Caki2 (cell line): ENCODE data around the gene ANO4. TPM values are rescaled to one million over a fixed set of nuclear protein-coding genes. Genes with fewer than 3 reads are reported as not detected.
A peak's percentile ranks its signal among the peaks of the same experiment; 100 is the strongest.
"Not testable (repeated sequence)": the region's sequence is repeated elsewhere in the genome, so short reads cannot be mapped to it uniquely, and the experiment has no call there.

ENCODE experiments used
- DNase-seq: peaks from one replicate; pipeline ENCODE4 v3.0.0-alpha.2; 2015; ENCODE audit warnings: low read depth
- in situ Hi-C: cut with HindIII; loops from 2 replicates; pipeline ENCODE4 v1.10.0; 2016; ENCODE audit warnings: low sequenced_read_pairs, low pct_unique_long_range_greater_than_20kb, mixed read lengths
- total RNA-seq: library from RNA; depleted of rRNA; stranded (reverse); fragments of >200 nt; shearing (Covaris generic); gene quantifications from 2 replicates; pipeline ENCODE4 v1.2.3, GENCODE V29; 2014; ENCODE audit warnings: low replicate concordance

The ANO4 gene
- total RNA-seq, 1 experiment from 2014 or later, result not detected

DNA sequence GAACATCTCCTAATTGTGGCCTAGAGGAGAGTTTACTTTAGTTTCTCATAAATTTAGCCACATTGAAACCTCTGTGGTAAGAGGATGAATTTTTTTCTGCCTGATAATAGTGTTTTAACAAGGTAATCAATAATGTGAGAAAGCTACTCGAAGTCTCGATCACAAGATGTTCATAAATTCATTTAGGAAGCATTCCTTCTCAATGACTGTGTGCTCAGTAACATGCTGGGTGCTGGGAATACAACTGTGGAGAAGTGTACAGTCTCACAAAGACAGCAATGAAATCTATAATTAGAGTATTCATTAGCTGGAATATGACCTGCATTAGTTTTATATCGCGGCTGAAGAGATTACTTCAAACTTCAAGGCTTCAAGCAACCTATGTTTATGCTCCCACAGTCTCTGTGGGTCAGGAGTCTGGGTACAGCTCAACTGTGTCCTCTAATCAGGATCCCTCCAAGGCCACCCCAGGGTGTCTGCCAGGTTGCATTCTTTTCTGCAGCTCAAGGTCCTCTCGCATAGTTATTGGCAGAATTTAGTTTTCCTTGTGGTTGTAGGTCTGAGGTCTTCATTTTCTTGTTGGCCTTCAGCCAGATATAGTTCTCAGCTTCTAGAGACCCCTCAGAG is 167.6 kb downstream of the ANO4 start:
- no peak for DNase-seq
- in situ Hi-C loops, result no loop called here

DNA sequence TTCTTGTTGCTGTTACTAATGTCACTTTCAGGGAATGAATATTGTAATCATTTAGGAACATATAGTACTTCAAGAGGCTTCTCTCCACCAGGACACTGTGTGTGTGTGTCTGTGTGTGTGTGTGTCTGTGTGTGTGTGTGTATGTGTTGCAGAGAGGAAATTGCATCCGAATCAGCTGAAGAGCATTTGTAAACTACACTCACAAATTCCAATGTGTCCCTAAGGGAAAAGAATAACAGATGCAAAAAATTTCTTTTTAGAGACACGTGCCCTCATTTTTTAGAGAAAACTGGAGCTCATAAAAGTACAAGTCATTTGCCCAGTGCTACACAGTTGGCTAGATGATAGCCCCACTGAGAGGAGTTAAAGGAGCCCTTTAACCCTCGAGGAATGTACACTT is 168.8 kb downstream of the ANO4 start:
- no peak for DNase-seq
- in situ Hi-C loops, result no loop called here

DNA sequence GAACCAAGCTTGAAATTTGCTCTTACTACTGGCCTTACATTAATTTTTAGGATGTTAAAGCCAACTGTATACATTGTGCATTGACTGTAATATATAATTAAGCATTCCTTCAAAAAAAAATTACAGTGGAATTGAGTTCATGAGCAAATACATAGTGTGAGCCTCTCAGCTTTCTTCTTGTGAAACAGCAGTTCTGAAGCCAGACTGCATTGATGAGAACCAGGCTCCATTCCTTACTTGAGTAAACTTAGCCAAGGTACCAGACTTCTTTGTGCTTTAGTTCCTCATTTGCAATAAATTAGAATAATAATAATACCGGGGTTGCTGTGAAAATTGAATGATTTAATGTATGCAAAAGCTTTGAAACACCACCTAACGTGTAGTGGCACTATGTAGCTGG is 169.5 kb downstream of the ANO4 start:
- no peak for DNase-seq
- in situ Hi-C loops, result no loop called here

DNA sequence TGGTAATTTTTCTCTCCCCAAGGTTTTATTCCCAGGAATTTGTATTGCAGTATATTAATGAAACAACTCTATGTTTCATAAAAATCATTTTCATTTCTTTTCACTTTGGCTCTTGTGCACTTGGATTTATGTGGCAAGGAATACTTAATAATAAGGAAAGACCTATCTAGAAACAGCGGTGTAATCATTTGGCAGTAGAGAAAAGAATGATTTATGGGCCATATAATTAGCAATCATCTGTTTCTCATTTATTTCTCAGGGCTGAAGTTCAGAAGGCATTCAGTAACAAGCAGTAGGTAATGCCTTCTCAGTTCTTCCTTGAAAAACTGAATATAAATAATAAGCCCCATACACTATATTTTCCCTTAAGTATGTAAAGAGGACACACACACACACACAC is 172.6 kb downstream of the ANO4 start:
- in situ Hi-C loops, result no loop called here

DNA sequence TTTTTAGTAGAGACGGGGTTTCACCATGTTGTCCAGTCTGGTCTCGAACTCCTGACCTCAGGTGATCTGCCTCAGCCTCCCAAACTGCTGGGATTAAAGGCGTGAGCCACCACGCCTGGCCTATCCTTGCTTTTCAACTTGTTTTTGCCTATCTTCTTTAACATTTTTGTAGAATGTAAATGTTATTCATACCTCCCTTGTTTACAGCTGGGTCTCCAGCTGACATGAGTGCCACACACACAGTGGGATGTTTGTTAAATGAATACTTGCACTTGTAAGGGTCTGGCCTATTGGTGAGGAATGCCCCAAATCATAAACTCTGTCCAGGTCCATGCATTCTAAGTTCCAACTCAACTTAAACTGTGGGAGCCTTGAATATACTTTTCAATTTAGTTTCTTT is 176.3 kb downstream of the ANO4 start:
- in situ Hi-C loops, result no loop called here
- DNase-seq, result no peak

More for the DNA sequence above, 172.6 kb downstream of the ANO4 start:
- no peak for DNase-seq

DNA sequence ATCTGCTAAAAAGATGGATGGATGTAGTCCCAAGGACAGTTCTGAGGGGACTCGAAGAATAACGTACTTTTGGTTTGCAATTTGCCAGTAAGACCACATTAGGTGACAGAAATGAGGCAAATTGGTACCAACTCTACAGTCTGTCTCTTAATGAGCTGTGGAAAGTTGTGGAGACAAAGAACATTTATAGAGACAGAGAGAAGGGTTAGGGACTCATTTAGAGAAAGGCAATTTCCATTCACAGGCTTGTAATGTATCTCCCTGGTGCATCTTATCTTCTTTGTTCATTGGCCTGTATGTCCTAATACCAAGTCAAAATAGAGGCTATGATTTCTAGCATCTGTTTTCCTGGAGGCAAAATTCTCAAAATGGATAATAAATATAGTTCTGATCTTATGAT is 177.5 kb downstream of the ANO4 start:
- DNase-seq, result no peak
- in situ Hi-C loops, result no loop called here

DNA sequence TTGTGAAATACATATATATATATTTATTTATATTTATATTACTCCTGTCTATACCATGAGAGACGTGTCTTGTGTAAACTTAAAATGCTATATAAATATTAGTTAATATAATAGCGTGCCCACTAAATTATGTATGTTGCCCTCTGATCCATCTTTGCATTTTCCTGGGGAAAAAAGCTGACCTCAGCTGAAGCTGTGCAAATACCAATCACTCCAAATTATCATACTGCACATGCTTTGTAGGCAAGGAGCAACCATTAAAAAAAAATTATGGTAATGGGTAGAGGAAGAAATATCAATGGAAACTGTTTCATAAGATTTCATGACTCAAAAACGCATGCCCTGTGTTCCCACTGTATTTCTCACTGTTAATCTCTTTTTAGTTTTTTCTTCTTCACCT is 179.8 kb downstream of the ANO4 start:
- in situ Hi-C loops, result no loop called here
- DNase-seq, result no peak

DNA sequence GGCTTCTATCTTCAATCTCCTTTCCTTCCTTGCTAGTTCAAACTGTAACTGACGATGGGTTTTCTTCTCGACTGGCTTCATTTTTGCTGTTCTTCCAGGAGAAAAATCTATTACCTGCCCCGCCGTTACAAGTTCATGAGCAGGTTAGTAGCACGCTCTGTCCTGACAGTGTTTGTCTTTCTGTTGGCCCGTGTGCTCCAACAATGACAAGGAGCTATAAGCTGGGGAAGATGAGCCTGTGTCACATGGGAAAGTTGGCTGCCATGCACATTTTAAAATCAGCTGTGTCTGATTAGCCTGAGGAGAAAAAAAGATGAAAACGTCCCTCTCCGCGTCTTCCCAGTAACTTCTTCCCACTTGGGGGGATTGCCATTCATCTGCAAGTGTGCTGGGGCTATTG is 180.2 kb downstream of the ANO4 start:
- in situ Hi-C loops, result no loop called here
- DNase-seq, result no peak

DNA sequence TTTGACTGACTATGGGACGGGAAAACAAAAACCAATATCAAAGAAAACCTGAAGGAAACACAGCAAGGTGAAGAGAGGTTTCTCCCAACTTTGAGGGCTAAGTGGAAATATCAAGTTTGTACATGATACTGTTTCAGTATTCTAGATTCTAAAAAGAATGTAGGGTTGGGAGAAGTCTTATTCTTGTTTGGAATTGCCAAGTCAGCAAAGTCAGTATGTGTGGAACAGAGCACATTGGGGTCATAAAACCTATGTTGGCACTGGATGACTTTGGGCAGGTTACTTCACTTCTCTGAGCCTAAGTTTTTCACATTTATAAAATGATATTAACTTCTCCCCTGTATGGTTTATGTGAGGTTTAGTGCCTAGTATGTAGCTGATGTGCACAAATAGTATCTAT is 182.2 kb downstream of the ANO4 start:
- in situ Hi-C loops, result no loop called here
- no peak for DNase-seq

DNA sequence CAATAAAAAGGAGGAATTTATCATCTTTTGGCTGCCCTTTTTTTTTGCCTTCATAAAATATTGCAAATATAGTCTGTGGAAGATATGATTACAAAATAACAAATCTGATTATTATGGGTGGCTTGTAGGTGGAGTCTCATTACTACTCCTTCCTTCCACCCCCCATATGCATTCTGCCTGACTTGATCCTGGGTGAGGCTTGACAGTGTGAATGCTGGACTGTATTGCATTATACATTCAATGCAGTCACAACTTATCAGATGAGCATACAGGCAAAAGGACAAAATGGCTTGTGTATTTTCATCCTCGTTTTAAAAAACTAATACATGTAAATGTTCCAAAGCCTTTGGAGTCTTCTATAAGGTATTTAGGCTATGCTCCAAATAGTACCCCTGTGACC is 186.3 kb downstream of the ANO4 start:
- in situ Hi-C loops, result no loop called here
- DNase-seq, result no peak

DNA sequence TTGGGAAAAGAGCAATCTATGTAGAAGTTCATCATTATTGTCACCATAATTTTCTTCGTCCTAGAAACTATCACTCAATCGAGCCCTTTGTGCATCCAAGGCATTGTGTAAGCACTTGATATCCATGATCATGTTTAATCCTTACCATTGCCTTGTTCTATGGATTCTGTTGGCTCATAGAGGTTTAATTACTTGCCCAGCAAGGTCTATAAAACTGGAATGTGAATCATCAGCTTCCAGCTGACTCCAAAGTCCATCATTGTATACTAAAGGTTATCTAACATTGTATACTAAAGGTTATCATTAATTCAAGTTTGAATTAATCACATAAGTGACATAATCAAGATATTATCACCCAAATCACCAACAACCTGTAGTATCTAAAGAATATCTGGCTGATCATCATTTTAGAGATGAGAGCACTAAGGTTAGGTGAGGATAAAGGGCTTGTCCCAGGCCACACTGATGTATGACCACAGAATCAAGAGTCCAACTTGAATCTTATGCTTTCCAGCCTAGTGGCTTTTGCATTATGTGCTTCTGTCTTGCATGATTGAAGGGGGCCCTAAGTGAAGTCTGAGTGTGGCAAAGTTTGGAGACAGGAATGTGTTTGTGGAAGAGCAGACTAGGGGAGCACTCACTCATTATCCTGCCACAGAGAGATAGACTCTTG is 188.1 kb downstream of the ANO4 start:
- no peak for DNase-seq
- in situ Hi-C loops, result no loop called here

DNA sequence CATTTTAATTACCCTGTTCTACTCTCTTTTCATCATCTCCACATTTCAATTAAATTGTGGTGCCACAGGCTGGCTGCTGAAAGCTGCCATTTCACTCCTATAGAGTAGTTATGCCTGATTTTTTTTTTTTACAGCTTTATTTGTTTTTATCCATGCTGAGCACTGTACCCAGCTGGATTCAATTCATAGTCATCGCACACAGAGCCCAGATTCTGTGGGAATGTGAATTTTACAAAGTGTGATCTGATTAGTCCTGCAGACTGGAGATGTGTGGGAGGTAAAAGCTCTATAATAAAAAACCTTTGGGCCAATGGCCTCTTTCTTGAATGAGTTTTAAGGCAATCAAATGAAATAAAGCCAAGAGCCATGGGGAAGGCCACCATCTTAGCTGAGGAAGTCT is 190.2 kb downstream of the ANO4 start:
- in situ Hi-C loops, result no loop called here
- DNase-seq, result no peak

DNA sequence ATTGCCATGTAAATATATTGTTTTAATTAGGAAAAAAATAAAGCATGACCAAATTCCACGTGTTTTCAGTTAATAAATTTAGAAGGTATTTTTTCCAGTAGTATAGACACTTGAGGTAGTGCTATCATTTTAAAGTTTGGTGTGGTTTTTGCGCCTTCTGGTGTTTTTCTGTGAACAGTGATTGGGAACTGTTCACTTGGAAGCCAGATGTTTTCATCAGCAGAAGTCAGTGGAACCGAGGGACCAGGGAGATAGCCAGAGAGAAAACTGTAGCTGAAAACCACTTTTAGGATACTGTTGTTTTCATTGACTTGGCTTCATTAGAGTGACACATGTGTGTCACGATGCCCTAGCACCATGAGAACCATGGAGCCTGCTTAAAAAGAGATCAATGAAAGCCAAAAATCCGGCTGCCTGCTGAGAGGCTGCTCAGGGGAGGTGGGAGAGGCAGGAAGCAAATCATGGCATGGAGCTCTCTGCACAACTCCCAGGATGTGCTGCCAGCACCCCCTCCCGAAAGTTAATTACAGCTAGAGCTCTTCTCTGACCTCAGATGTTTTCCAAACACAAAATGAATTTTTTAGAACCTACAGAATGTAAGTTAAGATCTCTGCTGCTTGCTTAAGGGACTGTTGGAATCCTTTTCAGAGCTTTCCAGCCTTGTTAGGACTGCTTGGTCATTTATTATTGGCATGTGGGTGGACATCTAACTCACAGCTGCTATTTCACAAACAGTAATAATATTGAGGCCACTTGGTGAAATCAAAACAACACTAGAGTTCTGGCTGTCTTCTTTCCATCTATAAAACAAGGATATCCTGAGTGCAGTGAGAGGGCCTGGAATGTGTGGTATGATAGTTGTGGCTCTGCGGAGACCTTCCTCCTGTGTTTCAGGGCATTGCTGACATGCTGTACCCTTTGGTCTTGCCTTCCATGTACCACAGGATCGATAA is 192.3 kb downstream of the ANO4 start:
- DNase-seq, result no peak
- in situ Hi-C loops, result no loop called here

DNA sequence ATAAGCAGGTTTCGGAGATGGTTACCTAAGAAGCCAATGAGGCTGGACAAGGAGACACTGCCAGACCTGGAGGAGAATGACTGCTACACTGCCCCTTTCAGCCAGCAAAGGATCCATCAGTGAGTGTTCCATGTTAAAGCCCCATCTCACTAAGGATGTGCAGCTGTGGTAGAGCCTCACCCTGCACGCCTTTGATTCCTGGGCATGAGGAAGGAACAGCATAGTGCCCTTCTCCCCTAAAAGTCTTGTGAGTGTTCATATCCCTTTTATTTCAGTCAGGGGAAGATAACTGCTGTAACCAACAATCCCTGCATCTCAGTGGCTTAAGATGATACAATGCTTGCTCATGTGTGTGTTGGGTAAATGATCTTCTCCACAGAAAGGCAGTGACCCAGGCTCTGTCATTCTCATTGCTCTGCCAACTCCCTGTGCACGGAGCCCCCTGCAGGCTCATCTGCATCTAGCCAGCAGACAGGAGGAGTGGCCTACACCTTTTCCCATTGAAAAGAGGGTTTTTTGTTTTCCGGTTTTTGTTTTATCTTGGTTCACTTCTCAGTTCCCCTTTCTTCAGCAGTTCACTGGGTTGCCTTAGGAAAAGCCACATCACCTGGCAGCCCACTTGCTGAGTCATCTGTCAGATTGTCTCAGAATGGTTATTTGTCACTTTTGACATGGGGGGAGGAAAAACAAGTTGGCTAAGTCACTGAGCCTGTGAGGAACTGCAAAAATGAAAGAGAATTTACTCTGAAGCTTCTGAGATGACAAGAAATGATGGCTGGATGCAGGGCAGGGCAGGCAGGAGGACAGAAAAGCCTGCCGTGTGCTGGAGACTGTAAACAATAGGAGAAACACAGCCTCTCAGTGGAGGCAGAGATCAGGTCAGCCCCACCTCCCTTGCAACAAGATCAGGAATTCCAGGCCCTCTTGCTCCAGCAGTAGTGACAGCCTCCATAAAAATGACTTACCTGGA is 193.3 kb downstream of the ANO4 start:
- DNase-seq, result peak; percentile 81
- in situ Hi-C loops, result no loop called here

DNA sequence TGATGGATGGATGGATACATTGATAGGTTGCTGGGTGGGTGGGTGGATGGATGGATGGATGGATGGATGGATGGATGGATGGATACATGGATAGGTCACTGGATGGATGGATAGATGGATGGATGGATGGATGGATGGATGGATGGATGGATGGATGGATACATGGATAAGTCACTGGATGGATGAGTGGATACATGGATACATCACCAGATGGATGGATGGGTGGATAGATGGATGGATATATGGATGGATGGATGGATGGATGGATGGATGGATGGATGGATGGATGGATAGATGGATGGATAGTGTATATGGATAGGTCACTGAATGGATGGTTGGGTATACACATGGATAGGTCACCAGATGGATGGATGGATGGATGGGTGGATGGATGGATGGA is 194.9 kb downstream of the ANO4 start:
- in situ Hi-C loops, DNase-seq: not testable (repeated sequence)

DNA sequence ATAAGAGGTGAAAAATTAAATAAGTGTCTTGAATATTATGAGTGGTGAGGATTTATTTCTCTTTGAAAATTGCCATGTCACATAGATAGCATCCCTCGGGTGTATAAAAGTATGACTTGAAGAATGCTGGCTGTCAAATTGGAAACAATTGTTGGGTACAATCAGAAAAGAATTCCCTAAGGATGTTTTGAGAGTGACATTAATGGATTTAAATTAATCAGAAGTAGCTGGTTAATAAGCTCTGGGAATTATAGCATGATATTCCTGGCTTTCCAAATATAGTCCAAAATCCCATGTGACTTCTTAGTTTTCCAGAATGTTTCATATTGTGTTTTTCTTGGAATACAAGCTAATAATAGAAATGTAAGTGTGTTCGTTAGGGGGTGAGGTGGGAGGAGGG is 196.5 kb downstream of the ANO4 start:
- DNase-seq, result no peak
- in situ Hi-C loops, result no loop called here

DNA sequence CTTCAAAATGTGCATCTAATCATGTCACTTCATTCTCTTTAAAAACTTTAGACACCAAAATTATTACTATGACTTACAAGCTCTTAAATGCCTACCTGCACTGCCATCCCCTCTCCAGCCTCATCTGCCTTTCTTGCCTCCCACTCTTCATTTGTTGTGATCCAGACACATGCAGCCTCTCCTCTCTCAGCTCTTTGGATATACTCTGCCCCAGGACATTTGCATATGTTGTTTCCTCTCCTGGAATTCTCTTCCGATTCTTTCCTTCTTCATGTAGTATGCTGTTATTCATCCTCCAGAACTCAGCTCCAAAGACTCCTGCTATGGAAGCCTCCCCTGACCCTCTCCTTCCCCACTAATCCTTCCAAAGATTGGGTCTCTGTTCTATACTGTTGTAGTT is 197.6 kb downstream of the ANO4 start:
- in situ Hi-C loops, result no loop called here
- DNase-seq, result no peak

DNA sequence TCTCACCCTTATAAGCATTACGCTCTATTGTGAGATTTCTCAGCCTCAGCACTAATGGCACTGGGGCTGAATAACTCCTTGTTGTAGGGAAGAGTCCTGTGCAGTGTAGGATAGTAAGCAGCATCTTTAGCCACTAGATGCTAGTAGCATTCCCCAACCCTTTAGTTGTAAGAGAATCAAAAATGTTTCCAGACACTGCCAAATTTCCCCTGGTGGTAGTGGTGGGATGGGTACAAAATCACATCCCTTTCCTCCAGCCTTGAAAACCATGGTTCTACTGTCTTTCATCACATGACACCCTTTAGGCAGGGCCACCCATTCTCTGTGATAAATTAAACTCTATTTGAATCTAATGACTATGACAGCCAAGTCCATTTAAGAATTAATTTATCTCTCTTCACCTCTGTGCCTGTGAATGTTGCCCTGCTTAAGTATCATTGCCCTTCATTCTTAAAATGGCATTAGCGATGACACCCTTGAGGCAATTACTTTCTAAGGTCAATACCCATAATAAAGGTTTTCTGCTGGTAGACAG is 199.4 kb downstream of the ANO4 start:
- in situ Hi-C loops, result no loop called here
- no peak for DNase-seq
